GM18909 (cell line): ENCODE data around the gene WWTR1.
A peak's percentile ranks its signal among the peaks of the same experiment; 100 is the strongest.

Experiments used
- ATAC-seq: cut with Tn5 transposase; IDR thresholded peaks from one replicate; pipeline ENCODE4 v1.9.1; 2021; ENCODE audit warnings: mild to moderate bottlenecking; ENCODE audit not compliant: unreplicated experiment, poor library complexity

WWTR1 gene

DNA sequence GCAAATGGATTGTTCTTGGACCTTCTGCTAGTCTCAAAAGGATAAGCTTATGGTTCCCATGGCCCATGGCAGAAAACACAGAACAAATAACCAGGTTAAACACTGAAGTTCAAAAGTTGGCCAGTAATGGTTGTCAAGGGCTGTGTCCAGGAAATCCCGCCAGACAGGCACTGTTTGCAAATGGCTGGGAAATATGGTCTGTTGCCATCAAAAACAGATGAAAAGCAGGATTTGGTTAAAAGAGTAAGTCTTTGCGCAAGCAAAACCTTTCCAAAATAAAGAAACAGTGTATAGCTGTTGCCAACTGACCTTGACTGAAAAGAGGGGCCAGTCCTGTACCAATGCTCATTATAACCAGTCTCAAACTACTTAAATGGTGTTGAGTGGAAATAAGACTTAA, 58.6 kb downstream of the WWTR1 start:
- ATAC-seq: no peak

DNA sequence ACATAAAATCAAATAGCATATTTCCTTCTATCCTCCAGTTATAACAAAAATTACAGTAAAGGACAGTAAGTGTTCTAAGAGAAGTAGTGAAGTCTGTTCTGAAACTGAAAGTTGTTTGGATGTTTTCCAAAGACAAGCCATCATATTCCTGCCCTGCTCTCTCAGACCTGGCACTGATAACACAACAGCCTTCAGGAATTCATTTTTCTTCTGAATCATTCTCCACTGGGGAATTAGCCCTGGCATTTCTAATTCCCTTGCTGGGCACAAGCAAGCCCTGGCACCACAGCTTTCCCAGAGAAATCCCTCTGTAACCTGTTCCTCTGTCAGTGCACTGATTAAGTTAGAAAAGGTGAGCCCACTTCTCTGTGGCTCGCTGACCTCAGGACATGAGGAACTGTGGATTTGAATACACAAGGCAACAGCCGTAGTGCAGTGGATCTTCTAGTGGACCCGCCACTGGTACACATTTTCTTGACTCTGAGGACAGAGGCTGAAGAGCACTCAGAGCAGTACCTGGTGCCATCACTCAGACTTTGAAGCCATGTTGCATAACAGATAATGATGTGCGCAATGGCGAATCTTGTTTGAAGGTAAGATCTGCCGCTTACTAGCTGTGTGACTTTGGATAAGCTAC, 61.6 kb downstream of the WWTR1 start:
- no peak for ATAC-seq

DNA sequence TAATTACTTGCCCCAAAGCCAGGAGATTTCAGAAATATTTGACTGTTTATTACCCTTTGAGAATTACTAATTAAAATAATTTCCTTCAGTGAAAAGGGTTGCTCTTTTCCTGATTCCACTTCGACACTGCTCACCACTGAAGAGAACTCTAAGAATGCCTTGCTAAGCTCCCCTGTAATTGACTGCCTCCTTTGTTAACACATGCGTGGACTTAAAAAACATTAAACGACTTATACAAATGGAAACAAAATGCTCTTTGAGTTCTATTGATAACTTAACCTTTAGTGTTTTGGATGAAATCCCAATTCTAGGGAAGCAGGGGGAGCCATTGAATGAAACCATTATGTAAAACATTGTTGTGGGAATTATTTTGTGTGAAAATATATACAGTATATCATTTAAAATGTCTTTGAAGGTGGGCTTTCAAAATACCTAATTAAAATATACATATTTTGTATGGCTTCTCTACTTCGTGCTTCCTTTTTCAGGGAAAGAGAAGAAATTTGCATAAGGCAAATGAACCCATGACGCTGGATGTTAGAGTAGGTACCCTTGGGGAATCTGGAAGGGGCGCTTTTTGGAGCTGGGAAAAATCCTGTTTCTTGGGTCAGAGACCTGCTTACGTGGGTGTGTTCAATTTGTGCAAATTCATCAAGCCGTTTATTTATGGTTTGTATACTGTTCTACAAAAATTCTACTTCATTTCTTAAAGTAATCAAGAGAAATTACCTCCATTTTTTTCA, 64.2 kb downstream of the WWTR1 start:
- ATAC-seq: no peak

DNA sequence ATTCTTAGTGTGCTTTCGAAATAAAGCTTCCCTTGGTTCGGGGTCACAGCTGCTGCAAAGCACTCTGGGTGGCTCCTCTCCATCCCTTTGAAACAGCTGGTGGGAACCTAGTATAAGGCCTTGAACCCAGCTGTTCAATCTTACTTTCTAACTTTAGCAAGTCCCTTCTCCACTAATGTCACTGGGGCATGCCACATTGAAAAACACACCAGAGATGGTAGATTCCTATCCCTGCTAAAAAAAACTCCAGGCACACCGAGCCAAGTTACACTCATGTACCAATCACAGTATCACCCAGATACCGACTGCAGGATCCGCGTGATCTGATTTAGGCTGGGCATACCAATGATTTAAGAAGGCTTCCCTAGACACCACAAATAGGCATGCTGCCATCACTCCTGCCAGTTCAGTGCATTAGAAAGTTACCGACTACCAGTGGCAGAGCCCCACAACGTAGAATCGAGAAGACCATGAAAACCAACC, 65.0 kb downstream of the WWTR1 start:
- ATAC-seq: no peak

DNA sequence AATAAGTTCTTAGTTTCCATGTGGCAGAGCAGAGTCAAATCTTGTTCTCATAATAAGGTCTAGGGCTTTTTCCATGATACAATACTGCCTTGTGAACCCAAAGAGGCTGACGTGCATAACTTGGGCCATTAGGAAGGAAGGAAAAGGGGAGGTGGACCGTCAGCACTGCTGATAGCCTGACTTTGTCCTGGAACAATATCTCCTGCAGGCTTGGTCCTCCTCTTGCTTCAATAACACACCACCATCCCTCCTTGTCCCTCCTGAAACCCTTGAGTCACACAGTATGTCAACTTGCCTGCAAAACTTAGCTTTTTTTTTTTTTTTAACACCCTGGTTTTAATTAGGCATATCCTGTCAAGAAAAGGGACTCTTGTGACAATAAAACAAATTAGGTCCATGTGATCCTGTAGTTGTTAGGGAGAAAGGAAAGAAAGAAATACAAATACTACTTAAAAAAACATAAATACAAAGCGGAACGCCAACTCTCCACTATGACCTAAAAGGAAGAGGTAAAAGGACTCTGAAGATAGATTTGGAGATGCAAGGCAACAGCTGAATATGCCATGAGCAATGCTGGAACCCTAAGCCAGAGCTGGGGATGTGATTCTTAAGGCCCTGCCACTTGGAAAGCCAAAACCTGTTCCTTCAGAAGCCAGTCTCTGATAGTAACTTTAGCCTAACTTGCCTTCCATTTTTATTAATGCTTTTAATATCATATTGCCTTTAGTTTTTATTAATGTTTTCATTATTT, 67.0 kb downstream of the WWTR1 start:
- no peak for ATAC-seq

DNA sequence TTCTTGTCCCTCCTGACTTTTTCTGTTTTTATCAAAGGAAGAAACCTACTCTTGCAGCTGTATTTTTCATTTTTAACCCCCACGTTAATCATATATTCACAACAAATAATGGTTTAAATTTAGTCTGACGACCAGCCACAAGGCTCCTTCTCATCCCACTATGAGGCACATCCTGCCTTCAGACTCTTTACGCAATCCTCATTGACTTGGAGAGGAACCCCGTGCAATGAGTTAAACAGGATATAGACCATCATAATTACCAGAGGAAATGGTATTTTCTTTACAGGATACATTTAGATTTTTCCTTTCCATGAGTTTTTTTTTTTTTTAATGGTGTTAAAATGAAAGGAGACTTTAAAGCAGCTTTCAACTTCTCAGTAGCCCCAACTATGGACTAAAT, 68.5 kb downstream of the WWTR1 start:
- no peak for ATAC-seq

DNA sequence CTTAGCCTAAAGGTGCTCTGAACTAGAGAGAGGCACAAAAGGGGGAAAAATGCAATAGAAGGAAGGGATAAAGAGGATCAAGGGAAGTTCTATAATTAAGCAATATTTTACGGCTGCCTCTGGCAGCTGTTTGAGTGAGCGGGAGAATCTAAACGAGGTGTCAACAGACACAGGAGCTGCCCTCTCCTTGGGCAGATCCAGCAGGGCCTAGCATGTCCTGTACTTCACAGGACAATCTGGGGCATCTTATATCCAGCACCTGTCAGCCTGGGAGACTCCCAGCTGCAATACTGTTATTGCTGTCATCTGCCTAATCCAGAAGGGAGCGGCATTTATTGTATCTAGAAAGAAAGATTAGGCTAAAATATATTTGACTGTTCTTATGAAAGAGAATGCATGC, 68.9 kb downstream of the WWTR1 start:
- no peak for ATAC-seq

DNA sequence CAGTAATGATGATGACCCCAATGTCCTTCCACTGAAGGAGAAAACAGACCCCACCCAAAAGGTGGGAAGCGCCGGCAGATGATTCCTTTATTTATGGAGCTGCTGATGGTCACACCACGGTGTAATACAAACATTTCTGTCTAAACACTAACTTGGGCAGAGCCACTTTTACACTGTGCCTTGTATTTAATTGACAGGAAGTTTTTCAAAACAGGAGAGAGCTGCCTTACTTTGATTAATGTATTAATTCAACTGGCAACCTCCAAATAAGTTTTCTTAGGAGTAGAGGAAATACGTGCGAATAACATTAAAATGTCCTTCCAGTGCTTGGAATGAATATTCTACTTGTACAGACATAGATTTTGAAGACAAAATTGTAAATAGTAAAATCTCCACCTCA, 70.4 kb downstream of the WWTR1 start:
- ATAC-seq: no peak

DNA sequence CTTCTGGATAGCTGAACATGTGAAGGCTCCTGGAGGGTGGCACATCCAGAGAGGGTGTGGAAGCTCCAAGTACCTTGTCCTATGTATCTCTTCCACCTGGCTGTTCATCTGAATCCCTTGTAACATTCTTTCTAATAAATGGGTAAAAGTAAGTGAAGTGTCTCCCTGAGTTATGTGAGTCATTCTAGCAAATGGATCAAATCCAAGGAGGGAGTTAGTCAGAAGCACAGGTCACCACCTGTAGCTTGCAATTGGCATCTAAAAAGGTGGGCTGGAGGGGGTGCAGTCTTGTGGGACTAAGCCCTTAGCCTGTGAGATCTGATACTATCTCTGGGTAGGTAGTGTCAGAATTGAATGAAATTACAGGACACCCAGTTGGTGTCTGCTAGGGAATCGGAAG, 71.0 kb downstream of the WWTR1 start:
- no peak for ATAC-seq

DNA sequence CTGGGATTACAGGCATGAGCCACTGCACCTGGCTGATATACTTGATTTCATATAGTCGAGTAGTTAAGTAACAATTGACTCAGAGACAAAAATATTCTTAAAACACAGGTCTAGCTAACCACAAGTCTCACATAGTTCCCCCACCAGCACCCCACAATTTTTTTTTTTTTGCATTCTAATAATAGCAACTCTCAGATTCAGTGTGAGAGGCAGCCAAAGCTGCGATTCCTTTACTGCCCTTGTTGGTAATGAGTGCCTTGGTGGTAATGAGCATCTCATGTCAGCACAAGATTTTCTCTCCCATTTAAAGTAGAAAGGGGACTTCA, 72.5 kb downstream of the WWTR1 start:
- ATAC-seq: peak; percentile 97

DNA sequence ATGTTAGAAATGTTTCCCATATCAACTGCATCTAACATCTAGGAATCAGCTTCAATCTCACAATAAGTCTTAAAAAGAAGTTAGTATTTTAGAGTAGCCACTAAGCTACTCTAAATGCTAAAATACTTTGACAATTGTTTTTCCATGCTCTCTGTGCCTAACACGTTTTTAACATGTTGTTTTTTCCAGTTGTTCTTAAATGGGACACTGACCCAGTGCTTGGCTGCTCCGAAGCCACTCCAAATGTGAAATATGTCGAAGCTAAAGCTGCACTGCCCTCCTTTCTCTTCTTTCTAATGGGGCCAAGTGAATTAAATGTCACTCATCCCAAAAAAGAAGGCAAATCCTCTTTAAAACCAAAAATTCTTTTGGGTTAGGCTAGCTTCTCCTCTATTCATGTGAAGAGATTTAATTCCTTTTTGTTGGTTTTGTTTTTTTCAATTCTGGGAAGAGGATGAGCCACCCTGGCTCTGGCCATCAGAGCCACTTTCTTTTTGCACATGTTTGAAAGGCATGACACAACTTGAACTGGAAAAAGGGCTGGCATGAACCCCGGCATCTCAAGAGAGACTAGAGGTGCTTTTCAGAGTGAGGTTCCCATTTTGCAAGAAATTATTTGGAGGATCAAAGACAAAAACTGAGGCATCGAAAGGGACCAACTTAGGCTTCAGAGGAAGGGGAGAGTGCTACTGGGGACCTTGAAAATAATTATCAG, 73.7 kb downstream of the WWTR1 start:
- no peak for ATAC-seq

DNA sequence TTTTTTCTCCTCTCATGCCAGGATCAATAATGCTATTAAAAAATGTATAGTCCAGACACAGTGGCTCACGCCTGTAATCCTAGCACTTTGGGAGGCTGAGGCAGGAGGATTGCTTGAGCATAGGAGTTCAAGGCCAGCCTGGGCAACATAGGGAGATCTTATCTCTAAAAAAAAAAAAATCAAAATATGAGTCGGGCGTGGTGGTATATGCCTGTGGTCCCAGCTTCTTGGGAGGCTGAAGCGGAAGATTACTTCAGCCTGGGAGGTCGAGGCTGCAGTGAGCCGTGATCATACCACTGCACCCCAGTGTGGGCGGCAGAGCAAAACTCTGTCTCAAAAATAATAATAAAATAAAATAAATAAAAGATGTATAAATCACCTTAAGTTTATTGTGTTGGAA, 75.4 kb downstream of the WWTR1 start:
- no peak for ATAC-seq

DNA sequence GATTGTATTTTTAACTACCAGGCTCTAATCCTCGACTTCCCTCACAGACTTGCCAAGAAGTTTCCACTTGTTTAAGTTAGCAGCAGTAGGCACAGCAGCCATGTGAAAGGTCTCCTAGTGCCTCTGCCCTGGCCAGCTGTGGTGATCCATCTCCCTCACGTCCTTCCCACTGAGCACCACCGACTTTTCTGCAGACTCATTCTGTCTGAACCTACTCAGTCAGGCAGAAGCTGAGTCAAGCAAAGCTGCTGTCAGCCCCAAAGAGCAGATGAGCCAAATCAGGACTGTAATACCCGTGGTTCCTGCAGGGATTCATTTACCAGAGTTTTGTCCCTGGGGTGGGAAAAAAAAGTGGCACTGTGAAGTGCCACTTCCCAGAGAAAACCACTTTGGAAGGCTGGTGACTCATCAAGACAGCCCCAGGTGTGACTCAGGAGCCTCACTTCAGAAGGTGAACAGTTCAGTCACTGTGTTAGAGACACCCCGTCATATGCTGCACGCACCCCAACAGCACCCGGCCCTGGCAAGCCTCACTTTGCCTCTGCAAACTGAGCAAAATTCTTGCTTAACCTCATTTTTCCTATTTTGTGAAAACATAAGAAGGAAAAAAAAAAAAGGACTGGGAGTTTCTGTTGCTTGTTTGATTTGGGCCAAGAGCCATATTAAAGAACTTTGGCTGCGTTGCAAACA, 76.0 kb downstream of the WWTR1 start:
- ATAC-seq: peak; percentile 26

DNA sequence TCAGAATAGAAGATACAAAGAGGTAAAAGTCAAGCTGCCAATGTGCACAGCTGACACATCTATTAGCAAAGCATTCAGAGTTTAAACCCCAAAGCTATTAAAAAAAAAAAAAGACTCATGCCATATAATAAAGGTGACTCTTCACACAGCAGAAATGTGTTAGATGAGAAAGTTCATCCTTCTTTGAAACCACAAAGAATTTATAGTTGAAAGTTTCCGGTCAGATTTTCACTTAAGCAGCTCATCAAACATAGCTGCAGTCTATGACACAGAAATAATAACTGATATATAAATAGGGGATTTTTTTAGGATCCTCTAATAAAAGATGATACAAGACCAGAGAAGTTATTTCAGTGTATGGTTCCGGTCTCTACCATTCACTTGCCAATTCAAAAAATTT, 76.6 kb downstream of the WWTR1 start:
- ATAC-seq: no peak

DNA sequence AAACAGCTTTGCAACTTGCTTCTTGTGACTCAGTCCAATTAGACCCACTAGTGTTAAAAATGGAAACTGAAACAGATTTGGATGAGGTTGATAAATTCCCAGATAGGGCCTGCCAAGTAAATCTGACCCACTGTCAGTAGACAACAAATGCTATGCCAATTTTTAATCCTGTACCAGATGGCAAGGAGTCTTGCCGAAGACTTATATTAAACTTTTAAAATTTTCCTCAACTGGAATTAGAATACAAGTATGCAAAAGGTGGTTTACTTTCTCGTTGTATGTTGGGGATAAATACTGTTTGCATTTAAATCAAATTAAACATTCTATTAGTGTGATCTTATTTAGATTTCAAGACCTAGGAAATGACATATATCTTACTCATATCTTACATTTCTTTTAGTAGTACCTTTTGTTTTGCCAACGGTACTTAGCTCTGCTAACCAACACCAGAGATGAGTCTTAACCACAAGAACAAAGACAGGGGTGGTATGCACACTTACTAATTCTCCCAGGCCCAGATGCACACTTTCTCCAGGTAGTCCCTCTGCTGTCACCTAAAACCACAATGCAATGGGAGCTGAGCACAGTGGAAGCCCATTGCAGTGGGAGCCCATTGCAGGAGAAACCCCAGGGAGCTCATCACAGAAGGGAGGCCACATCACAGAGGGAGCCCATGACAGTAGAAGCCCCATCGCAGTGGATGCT, 77.8 kb downstream of the WWTR1 start:
- ATAC-seq: peak; percentile 48

DNA sequence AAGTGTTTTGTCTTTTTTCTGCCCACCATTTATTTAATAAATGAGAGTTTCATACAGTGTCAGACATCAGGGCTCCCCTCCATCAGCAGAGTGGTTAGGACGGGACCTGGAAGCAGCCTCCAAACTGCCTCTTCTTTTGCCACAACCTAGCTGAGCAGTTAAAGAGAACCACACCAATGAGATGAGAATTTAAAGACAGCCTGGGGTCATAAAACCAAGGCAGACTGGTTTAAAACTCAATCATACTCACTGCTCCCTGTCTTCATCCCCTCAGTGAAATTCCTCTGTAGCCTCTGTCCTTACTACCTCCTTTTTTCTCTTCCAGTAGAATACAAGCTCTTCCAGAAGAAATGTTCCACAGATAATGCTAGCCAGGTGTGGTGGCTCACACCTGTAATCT, 78.7 kb downstream of the WWTR1 start:
- ATAC-seq: no peak

DNA sequence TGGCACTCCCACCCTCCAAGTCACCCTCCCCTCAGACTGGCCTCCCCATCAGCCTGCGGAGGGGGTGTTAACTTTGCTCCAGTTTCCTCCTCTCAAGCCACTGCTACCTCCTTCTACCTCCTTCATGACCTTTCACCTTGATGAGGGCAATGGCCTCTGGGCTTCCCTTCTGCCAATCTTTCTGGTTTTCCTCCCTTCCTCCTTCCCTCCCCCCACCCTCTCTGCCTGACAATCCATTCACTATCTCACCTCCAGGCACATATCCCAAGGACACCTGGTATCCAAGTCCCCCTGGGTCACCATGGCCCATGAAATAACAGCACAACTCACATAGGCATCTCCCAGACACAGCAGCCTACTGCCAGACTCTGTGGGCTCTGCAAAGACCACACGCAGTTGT, 80.0 kb downstream of the WWTR1 start:
- ATAC-seq: no peak

DNA sequence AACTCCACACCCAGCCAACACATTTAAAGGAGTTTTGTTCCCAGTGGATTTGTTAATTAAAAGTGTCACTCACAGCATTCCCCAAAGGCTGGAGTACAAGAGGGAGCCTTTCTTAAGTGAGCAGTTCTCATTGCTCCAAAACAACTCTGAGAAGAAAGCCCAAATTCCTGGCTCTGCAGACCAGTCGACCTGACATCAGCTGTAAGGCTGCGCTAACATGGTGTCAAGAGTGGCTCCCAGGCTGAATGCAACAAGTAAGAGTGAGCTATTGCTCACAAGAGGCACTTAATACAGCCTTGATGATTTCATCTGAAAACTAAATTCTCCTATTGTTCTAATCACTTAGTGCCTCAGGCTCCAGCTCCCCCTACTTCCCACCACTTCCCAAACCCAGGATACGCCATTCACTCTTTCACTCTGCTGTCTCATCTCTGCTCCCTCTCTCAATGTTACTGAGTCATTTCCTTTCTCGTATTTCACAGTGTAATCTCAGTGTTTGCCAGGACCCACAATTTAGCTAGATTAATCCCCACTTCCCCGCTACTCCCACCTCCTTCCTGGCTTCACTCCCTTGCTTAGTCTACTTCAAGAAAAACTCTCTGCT, 81.8 kb downstream of the WWTR1 start:
- ATAC-seq: peak; percentile 50

DNA sequence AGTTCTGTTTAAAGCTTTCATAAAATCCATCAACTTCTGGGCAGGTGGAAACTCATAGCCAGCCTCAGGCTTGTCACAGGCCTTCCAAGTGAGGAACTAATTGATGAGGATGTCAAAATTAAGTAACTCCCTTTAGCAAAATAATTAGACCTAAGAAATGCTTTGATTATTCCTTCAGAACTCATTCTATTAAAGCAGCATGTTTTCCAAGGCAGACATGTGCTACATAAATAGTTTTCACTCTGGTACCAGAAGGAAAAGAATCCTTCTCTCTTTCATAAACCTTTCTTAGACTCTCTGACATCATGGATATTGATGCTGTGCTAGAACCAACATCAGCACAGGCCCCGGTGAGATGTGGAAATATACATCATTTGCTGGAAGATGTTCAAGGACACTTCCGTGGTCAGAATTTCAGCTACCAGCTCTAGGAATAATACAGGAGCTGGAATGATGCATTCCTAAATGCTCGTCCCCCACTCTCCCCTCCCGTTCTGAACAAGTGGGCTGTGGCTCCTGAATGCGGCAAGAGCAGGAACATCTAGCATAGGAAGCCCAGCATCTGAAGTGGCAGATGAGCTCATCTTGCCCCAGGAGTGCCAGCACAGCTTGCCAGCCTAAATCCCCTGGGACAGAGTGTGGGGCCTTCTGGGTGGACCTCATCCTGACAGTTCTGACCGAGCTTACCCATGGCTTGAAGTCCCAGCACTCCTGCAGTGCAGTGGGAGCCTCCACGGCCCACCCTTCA, 82.4 kb downstream of the WWTR1 start:
- no peak for ATAC-seq
